Thyroid gland (tissue), 4 donors: ENCODE results near the gene PLCB4. TPM values are rescaled to one million over a fixed set of nuclear protein-coding genes. Genes with fewer than 3 reads are reported as not detected.
A peak's percentile ranks its signal among the peaks of the same experiment; 100 is the strongest.

ENCODE experiments used
- DNase-seq, 2 donors: peaks; one replicate each; pipeline ENCODE4 v3.0.0-alpha.2; 2019
- H3K27ac ChIP-seq, 3 donors: fragments of 200-600 bp; sonication (generic); 1 replicate in 2 of 3; 2 replicates in 1 of 3; pipeline ENCODE4 v1.5.1; 2016 to 2019; ENCODE audit warnings: mild to moderate bottlenecking in 1 of 3, moderate library complexity in 1 of 3
- H3K27me3 ChIP-seq: fragments of 200-600 bp; sonication (generic); one replicate; pipeline ENCODE4 v1.5.1; 2019
- H3K36me3 ChIP-seq, 2 donors: fragments of 200-600 bp; sonication (generic); one replicate each; pipeline ENCODE4 v1.5.1; 2016 to 2019
- H3K4me1 ChIP-seq, 2 donors: fragments of 200-600 bp; sonication (generic); one replicate each; pipeline ENCODE4 v1.5.1; 2017 to 2019
- H3K4me3 ChIP-seq, 3 donors: fragments of 200-600 bp; sonication (generic); replicated peaks in 1 of 3; 1 replicate in 2 of 3; 2 replicates in 1 of 3; pipeline ENCODE4 v1.5.1; 2016; ENCODE audit warnings: mild to moderate bottlenecking in 1 of 3
- H3K9me3 ChIP-seq: fragments of 200-600 bp; sonication (generic); one replicate; pipeline ENCODE4 v1.5.1; 2017
- CTCF ChIP-seq, 6 experiments: fragments of 200-600 bp in 3 of 6; fragments of 450-650 bp in 3 of 6; sonication (generic) in 3 of 6; IDR thresholded peaks; one replicate each; pipeline ENCODE4 v1.5.1; 2016 to 2019; ENCODE audit warnings: antibody characterized with exemption in 6 of 6, mild to moderate bottlenecking in 2 of 6, inconsistent platforms in 1 of 6, moderate library complexity in 1 of 6
- POLR2A ChIP-seq, 2 donors: fragments of 450-650 bp; IDR thresholded peaks; one replicate each; pipeline ENCODE4 v1.6.1; 2017; ENCODE audit warnings: antibody characterized with exemption in 2 of 2, mild to moderate bottlenecking in 2 of 2, moderate library complexity in 1 of 2
- WGBS, 2 donors: methylation state at CpG; one replicate each; pipeline ENCODE4 v1.1.5; 2017; 5-methylcytosine and 5-hydroxymethylcytosine counted together
- intact Hi-C: fragments of 100-400 bp; cut with DNase I; formaldehyde crosslinking; loops from one replicate; pipeline ENCODE4 v1.15.1; 2023
- total RNA-seq, 4 donors: library from RNA; depleted of rRNA; stranded (reverse); fragments of >200 nt; gene quantifications; one replicate each; pipeline ENCODE4 v1.2.3, GENCODE V29; 2016

PLCB4 gene
- total RNA-seq, 4 donors from 2014 or later: 50.9 to 77.9 (median 67.9) TPM

- Histone ChIP-seq H3K36me3 (no peaks in the 10 kb centered on the region), H3K27ac (no peak overlapping the region), H3K4me1 (peaks cover 12 to 13% of the 10 kb centered on the region in 2 donors), H3K9me3 (no peaks in the 10 kb centered on the region), H3K27me3 (no peaks in the 10 kb centered on the region), H3K4me3 (no peak overlapping the region)
- DNase-seq: no peak
- intact Hi-C loops: no loop called here
- 90 to 99% methylated on average over 2 of the region's 2 CpGs for WGBS, 2 donors
- TF ChIP-seq POLR2A (IDR thresholded peaks at IDR 0.05) (no peak), CTCF (IDR thresholded peaks at IDR 0.05) (no peak)
These were observed 346.5 kb downstream of the PLCB4 start for GRCh38 chr20:9415426-9415825.

DNA sequence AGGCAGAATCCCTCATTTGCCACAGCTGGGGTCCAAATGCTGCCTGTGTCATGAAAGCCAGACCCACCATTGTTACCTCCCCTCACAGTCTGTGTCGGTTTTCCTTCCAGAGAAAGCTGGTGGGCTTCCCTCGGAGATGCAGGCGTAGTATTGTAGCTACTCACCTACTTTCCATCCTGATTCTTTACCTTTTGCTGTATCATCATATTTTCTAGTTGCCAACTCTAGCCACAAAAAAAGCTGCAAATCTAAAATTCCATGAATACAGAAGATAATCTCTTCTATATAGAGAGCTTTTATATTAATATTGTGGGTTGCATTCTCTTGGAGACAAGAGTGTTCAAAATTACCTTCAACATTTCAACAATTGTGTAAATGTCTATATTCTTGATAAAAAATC lies 347.5 kb downstream of the PLCB4 start:
- no peaks in the 10 kb centered on the region for H3K9me3 ChIP-seq
- intact Hi-C loops: no loop called here
- TF ChIP-seq CTCF (IDR thresholded peaks at IDR 0.05) (no peak), POLR2A (IDR thresholded peaks at IDR 0.05) (no peak)
- H3K4me3 ChIP-seq: no peak overlapping the region
- H3K27ac ChIP-seq: no peak overlapping the region
- WGBS, 2 donors: 97 to 98% methylated on average over 3 of the region's 3 CpGs
- DNase-seq: no peak
- H3K36me3 ChIP-seq: peaks cover 0 to under 1% of the 10 kb centered on the region in 2 donors
- no peaks in the 10 kb centered on the region for H3K27me3 ChIP-seq
- peaks cover 12 to 13% of the 10 kb centered on the region in 2 donors for H3K4me1 ChIP-seq

DNA sequence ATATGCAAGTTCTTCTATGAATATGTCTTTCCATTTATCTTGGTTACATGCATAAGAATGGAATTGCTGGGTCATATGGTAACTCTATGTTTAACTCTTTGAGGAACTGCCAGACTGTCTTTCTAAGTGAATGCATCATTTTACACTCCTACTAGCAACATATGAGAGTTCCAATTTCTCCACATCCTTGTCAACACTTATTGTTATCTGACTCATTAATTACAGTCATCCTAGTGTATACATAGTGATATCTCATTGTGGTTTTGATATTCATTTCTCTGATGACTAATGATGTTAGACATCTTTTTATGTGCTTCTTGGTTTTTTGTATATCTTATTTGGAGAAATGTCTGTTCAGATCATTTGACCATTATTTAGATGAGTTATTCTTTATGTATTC lies 348.8 kb downstream of the PLCB4 start:
- Histone ChIP-seq H3K27me3 (no peaks in the 10 kb centered on the region), H3K9me3 (no peaks in the 10 kb centered on the region), H3K4me3 (no peak overlapping the region), H3K36me3 (peaks cover 0 to 3% of the 10 kb centered on the region in 2 donors), H3K27ac (no peak overlapping the region), H3K4me1 (peaks cover 12 to 13% of the 10 kb centered on the region in 2 donors)
- no peak for TF ChIP-seq POLR2A (IDR thresholded peaks at IDR 0.05)
- no peak for DNase-seq
- intact Hi-C loops: no loop called here

GRCh38 chr20:9422321-9423057 lies 353.6 kb downstream of the PLCB4 start:
- Histone ChIP-seq H3K27me3 (no peaks in the 10 kb centered on the region), H3K36me3 (peaks cover 3 to 7% of the 10 kb centered on the region in 2 donors), H3K9me3 (no peaks in the 10 kb centered on the region), H3K27ac (peak overlapping the region in 2 of 3 donors; percentile 14 to 32), H3K4me1 (peaks cover 5 to 17% of the 10 kb centered on the region in 2 donors), H3K4me3 (no peak overlapping the region)
- TF ChIP-seq CTCF (IDR thresholded peaks at IDR 0.05) (peak in 1 of 6 experiments; percentile 2), POLR2A (IDR thresholded peaks at IDR 0.05) (no peak)
- intact Hi-C loops: no loop called here
- 44 to 50% methylated on average over 5 of the region's 5 CpGs for WGBS, 2 donors
- DNase-seq: no peak

GRCh38 chr20:9424551-9424950 lies 355.7 kb downstream of the PLCB4 start:
- Histone ChIP-seq H3K27ac (no peak overlapping the region), H3K36me3 (peaks cover 3 to 7% of the 10 kb centered on the region in 2 donors), H3K9me3 (no peaks in the 10 kb centered on the region), H3K27me3 (no peaks in the 10 kb centered on the region), H3K4me1 (peaks cover 5 to 17% of the 10 kb centered on the region in 2 donors), H3K4me3 (no peak overlapping the region)
- no peak for DNase-seq
- TF ChIP-seq CTCF (IDR thresholded peaks at IDR 0.05) (no peak), POLR2A (IDR thresholded peaks at IDR 0.05) (no peak)
- WGBS, 2 donors: 93 to 94% methylated on average over 3 of the region's 3 CpGs
- intact Hi-C loops: no loop called here
